Suprapubic skin (tissue), 4 donors: ENCODE measurements around the gene ATP5PB.

Experiments
- EP300 ChIP-seq: sonication (generic); formaldehyde crosslinking; IDR thresholded peaks from one replicate; pipeline ENCODE4 v1.6.1; 2017; ENCODE audit warnings: antibody characterized with exemption
- POLR2A ChIP-seq, 2 donors: fragments of 450-650 bp; IDR thresholded peaks; one replicate each; pipeline ENCODE4 v1.6.1; 2017; ENCODE audit warnings: antibody characterized with exemption in 2 of 2, mild to moderate bottlenecking in 2 of 2, moderate library complexity in 2 of 2
- POLR2AphosphoS5 ChIP-seq, 3 donors: sonication (generic); formaldehyde crosslinking; IDR thresholded peaks; one replicate each; pipeline ENCODE4 v1.6.1; 2017; ENCODE audit warnings: antibody characterized with exemption in 3 of 3
- TF ChIP-seq, protein P1 (sequence below), 2 donors: fragments of 200-600 bp in 1 of 2; fragments of 450-650 bp in 1 of 2; sonication (generic) in 1 of 2; IDR thresholded peaks; one replicate each; pipeline ENCODE4 v1.5.1; 2016 to 2019; ENCODE audit warnings: antibody characterized with exemption in 2 of 2, mild to moderate bottlenecking in 1 of 2, moderate library complexity in 1 of 2

- TF ChIP-seq, protein P1, sequence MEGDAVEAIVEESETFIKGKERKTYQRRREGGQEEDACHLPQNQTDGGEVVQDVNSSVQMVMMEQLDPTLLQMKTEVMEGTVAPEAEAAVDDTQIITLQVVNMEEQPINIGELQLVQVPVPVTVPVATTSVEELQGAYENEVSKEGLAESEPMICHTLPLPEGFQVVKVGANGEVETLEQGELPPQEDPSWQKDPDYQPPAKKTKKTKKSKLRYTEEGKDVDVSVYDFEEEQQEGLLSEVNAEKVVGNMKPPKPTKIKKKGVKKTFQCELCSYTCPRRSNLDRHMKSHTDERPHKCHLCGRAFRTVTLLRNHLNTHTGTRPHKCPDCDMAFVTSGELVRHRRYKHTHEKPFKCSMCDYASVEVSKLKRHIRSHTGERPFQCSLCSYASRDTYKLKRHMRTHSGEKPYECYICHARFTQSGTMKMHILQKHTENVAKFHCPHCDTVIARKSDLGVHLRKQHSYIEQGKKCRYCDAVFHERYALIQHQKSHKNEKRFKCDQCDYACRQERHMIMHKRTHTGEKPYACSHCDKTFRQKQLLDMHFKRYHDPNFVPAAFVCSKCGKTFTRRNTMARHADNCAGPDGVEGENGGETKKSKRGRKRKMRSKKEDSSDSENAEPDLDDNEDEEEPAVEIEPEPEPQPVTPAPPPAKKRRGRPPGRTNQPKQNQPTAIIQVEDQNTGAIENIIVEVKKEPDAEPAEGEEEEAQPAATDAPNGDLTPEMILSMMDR (IDR thresholded peaks at IDR 0.05), result no peak
- TF ChIP-seq POLR2A (IDR thresholded peaks at IDR 0.05) (no peak), EP300 (no peak), POLR2AphosphoS5 (IDR thresholded peaks at IDR 0.05) (no peak)
Measured at GRCh38 chr1:111471012-111471411, 21.7 kb downstream of the ATP5PB start.
